Left colon (tissue), 2 donors: Measurements from ENCODE around the gene PTPRD. TPM values are rescaled to one million over a fixed set of nuclear protein-coding genes. Genes with fewer than 3 reads are reported as not detected.
"Not testable (repeated sequence)": the region's sequence is repeated elsewhere in the genome, so short reads cannot be mapped to it uniquely, and the experiment has no call there.

ENCODE experiments used
- ATAC-seq: fragments of 200-7000 bp; cut with Tn5 transposase; one replicate; pipeline ENCODE4 v1.9.1; 2020; ENCODE audit warnings: mild to moderate bottlenecking, moderate library complexity
- DNase-seq, 2 donors: peaks; one replicate each; pipeline ENCODE4 v3.0.0-alpha.2; 2020
- intact Hi-C, 2 donors: fragments of 100-400 bp; cut with DNase I in 1 of 2; cut with micrococcal nuclease in 1 of 2; formaldehyde crosslinking; loops; one replicate each; pipeline versions ENCODE4 v1.11.2 to v1.14.0; 2022; cut with DNase I, micrococcal nuclease
- total RNA-seq, 2 donors: library from RNA; stranded (reverse); fragmentation: NEBNext Ultra II Directional; extraction: Animal tissue kit (Norgen Biotek cat#: 25700); gene quantifications; one replicate each; pipeline ENCODE4 v1.2.1, GENCODE V29; 2021
- donor health status: DM: no; HTN: no; CAD: no.
- donor health status: DM: yes; HTN: yes; CAD: no.

The PTPRD gene
- total RNA-seq, 2 donors from 2014 or later = 95.1 to 107 TPM

DNA sequence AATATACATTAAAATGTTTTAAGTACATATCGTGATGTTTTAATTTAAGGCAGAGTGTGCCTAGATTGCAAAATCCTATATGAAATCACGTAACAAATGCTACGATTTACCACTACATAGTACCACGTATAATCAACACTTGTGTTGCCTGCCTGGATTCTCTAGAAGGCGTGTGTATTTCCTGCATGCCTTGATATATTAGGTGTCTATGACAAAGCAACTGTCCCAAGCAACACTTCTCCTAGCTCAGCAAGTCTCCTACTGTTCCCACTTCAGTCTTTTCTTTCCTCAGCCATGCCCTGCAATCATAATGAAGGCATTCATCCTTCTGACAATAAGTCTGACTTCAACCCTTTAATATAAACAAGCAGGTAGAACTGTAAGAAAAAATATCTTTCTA is 89.6 kb downstream of the PTPRD start:
- DNase-seq = no peak
- ATAC-seq = no peak
- intact Hi-C loops = no loop called here

DNA sequence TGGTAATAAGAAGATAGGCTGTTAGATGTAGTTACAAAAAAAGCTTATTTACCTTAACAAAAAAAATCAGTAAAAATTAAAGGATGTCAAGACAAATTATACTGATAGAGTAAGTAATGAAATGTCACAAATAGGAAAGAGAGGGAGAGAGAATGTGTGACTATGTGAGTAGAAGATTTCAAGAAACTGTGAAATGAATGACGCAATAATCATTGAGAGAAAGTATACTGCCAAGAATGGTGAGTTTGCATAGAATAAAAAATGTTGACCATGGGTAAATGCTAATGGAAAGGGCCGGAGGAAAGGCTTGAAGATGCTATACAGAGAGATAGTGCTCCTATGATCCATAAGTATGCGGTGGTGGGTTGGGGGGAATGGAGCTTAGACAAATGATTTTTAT is 100.7 kb downstream of the PTPRD start:
- ATAC-seq (no peak), DNase-seq (no peak)
- intact Hi-C loops = no loop called here

- ATAC-seq (no peak), DNase-seq (no peak)
- intact Hi-C loops = no loop called here
These were observed 123.9 kb downstream of the PTPRD start for GRCh38 chr9:10488937-10489336.

- ATAC-seq (no peak), DNase-seq (no peak)
- intact Hi-C loops = no loop called here
These were observed 133.6 kb downstream of the PTPRD start for GRCh38 chr9:10479172-10479571.

DNA sequence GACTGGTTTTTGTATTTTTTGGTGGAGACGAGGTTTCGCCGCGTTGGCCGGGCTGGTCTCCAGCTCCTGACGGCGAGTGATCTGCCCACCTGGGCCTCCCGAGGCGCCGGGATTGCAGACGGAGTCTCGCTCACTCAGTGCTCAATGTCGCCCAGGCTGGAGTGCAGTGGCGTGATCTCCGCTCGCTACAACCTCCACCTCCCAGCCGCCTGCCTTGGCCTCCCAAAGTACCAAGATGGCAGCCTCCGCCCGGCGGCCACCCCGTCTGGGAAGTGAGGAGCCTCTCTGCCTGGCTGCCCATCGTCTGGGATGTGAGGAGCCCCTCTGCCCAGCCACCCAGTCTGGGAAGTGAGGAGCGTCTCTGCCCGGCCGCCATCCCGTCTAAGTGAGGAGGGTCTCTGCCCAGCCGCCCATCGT is 163.6 kb downstream of the PTPRD start:
- DNase-seq, ATAC-seq, intact Hi-C loops: not testable (repeated sequence)

DNA sequence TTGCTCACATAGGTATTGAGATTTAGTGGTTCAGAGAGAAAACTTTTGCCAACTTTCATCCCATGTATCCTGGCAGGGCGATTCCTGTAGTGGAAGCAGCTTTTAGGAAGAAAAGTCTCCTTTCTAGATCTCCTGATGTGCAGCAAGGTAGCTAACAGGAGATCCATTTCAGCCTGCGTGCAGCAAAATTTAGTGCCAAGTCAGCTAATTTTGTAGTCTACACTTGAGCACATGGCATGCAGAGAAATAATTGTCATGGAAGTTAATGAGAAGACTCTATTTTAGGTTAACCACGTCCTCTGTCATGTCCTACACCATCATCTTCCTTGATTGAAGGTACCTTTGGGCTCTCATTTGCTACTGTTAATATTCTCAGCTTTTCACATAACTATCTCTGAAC is 165.8 kb downstream of the PTPRD start:
- no peak for ATAC-seq
- intact Hi-C loops = no loop called here
- no peak for DNase-seq

DNA sequence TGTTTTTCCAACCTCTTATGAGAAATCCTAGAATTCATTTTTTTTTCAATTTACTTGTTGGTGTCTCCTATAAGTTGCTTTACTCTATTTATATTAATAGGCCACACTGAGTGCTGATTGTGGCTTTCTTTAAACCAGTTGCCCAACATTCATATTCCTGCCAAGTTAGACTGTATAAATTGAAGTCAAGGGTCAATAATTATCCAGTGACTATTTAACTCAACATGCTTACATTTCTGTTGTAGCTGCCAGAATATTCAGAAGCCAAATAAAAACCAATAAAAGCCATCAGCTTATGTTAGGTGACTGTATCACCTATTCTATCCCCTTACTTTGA is 169.0 kb downstream of the PTPRD start:
- intact Hi-C loops = no loop called here
- ATAC-seq = no peak
- DNase-seq = no peak

DNA sequence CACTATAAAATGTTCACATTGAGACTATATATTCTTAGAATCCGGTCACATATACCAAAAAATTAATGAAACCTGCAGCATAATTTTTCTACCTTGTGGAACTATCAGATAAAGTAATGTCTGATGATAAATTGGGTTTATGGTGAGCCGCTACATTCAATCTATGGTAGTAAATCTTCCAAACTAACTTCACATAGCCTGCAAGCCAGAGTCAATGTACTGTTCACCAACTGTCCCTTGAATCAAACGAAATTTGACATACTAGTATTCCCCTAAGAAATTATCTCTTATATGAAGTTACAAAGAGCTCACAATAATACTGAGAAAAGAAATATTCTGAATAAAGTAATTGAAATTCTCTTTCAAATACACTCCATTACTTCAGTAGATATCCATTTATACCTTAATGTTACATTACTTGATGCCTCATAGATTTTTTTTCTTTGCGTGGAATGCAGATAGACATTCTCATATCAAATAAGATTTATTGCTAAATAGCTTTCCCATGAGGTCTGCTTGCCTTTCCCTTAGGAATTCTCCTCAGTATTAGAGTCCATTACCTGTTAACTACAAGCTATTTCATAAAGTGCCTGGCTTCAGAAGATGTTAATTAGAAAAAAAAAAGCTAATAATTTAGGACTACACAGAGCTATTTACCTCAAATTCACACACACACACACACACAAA is 169.5 kb downstream of the PTPRD start:
- ATAC-seq = no peak
- no peak for DNase-seq
- intact Hi-C loops = no loop called here

- DNase-seq = no peak
- ATAC-seq = no peak
- intact Hi-C loops = no loop called here
These were observed 173.8 kb downstream of the PTPRD start for GRCh38 chr9:10438955-10439354.

DNA sequence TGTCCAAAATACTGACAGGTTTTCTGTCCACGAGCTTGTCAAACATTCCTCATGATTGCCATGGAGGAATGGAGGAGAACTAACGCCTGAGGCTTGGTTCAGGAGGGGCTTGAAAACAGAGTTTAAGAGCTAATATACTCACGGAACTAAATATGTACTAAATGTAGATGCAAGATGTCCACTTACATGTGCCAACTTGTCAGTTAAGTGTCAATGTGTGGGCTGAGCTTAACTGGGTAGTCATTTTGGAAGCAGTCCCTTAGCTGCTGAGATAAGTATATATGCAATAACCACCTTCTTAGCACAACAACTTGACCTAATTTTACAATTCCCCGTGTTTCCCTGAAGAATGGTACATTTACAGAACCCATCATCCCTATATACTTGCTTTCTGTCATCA is 176.0 kb downstream of the PTPRD start:
- intact Hi-C loops = no loop called here
- ATAC-seq (no peak), DNase-seq (no peak)

GRCh38 chr9:10434412-10434811 is 178.4 kb downstream of the PTPRD start:
- intact Hi-C loops = no loop called here
- ATAC-seq = no peak

DNA sequence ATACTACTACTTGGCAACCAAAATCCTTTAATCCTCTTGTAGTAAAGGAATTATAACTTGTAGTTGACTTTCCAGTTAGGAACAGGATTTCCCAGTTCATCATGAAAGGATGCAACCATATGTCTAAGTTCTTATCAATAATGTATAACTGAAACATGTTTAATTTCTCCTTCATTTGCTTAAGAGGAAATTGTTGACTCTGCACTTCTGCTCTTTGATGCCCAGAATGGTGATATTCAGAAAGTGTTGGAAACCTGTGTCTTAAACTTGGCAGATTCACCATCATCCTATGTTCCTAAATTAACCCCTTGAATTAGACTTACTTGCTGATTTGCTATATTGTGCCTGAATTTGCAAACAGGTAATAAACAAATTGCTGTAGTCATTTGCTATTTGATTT is 201.5 kb downstream of the PTPRD start:
- no peak for DNase-seq
- intact Hi-C loops = no loop called here
- no peak for ATAC-seq

More at GRCh38 chr9:10434412-10434811, 178.4 kb downstream of the PTPRD start:
- no peak for DNase-seq

DNA sequence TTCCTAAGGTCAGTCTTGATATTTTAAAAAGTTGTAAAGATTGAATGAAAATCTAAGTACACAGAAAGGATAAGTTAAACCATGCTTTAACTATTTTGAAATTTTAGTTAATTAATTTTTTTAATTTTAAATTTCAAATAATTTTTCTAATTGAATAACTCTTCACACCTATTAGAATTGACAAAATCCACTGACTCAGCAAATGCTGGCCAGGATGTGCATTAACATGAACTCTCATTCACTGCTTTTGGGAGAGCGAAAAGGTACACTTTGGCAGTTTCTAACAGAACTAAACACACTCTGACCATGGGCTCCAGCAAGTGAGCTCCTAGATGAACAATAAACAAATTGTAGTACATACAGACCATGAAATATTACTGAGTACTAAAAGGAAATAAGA is 209.5 kb downstream of the PTPRD start:
- intact Hi-C loops = no loop called here
- DNase-seq = no peak
- ATAC-seq = no peak

DNA sequence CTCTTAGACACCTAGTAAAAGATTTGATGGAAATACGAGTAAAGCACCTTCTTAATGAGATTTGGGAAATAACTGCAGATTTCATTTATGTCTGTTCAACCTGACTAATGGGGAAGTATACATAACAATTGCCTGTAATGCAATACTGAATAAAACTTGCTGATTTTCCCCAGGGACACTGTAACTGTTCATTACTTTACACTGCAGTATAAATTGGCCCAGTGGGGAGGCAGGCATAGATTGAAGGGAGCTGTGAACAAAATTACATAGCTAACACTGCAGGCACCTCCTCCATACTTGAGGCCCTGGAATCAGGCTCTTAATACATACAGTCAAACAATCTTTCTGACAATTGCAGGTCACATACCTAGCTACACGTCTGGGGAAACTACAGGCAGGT is 216.2 kb downstream of the PTPRD start:
- intact Hi-C loops = no loop called here
- no peak for DNase-seq
- ATAC-seq = no peak

- ATAC-seq (no peak), DNase-seq (no peak)
- intact Hi-C loops = no loop called here
These were observed 225.5 kb downstream of the PTPRD start for GRCh38 chr9:10387282-10387681.

GRCh38 chr9:10371824-10372223 is 241.0 kb downstream of the PTPRD start:
- DNase-seq (no peak), ATAC-seq (no peak)
- intact Hi-C loops = no loop called here

GRCh38 chr9:10366171-10366779 is 246.5 kb downstream of the PTPRD start:
- DNase-seq (no peak), ATAC-seq (peak; percentile 44)
- intact Hi-C loops = no loop called here

DNA sequence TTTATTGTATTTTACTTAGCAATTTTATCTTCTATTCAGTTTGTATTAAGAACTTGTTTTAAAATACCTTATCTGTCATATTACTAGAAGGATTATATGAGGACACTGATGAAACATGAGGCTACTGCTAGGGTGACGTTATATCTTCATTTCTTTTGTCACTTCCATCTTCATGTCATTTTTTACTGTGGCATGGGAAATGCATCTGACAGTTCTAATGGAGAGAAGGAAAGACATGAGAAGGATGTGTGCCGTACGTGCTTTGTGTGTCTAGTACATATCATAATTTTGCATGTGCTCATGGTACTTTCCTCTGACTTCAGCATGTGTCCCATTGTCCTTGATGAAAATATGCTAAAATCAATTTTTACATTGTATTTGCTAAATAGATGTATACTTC is 258.2 kb downstream of the PTPRD start:
- no peak for ATAC-seq
- intact Hi-C loops = no loop called here
- DNase-seq = no peak

DNA sequence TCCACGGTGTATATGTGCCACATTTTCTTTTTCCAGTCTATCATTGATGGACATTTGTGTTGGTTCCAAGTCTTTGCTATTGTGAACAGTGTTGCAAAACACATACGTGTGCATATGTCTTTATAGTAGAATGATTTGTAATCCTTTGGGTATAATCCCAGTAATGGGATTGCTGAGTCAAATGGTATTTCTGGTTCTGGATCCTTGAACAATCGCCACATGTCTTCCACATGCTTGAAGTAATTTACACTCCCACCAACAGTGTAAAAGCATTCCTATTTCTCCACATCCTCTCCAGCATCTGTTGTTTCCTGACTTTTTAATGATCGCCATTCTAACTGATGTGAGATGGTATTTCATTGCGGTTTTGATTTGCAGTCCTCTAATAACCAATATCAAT is 267.2 kb downstream of the PTPRD start:
- intact Hi-C loops, DNase-seq, ATAC-seq: not testable (repeated sequence)

GRCh38 chr9:10341057-10341456 is 271.7 kb downstream of the PTPRD start:
- intact Hi-C loops = no loop called here
- DNase-seq (no peak), ATAC-seq (no peak)

DNA sequence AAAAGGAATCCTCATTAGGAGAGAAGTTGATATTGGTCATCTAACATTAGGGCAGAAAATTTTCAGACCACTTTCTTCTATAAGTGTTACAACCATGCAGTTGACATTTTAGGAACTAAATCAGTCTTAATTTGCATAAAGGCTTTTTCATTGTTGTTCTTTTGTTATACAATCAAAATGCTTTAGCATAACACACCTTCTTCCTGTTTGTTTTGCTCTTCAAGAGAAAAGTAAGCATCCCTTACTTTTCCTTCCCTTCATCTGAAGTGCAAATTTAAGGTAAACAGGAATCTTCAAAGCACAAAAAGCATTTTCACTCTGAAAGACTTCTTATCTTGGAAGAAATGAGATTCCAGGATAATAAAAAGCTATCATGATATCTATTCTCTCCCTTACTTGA is 273.6 kb downstream of the PTPRD start:
- DNase-seq (no peak), ATAC-seq (no peak)
- intact Hi-C loops = no loop called here
